HepG2 (cell line): Measurements from ENCODE around the gene TBRG4. TPM values are rescaled to one million over a fixed set of nuclear protein-coding genes. Genes with fewer than 3 reads are reported as not detected.
A peak's percentile ranks its signal among the peaks of the same experiment; 100 is the strongest.

ENCODE experiments used
- ATF7 ChIP-seq, 2 experiments: fragments of 450-650 bp in 1 of 2; sonication (generic) in 1 of 2; formaldehyde crosslinking in 1 of 2; IDR thresholded peaks; 2 replicates each; pipeline versions ENCODE4 v1.4.0 to v1.6.1; 2016 to 2020; ENCODE audit warnings: antibody characterized with exemption in 1 of 2, mild to moderate bottlenecking in 1 of 2, missing genetic modification reagents in 1 of 2
- ATF7-NPFF ChIP-seq: sonication (generic); formaldehyde crosslinking; IDR thresholded peaks from 2 replicates; pipeline ENCODE4 v1.8.1; 2023; ENCODE audit warnings: mild to moderate bottlenecking, low read depth, missing genetic modification reagents, moderate library complexity
- BORCS8-MEF2B ChIP-seq: sonication (generic); formaldehyde crosslinking; IDR thresholded peaks from 2 replicates; pipeline ENCODE4 v1.8.0; 2022; ENCODE audit warnings: mild to moderate bottlenecking, missing genetic modification reagents
- CEBPZ ChIP-seq: IDR thresholded peaks from 2 replicates; pipeline ENCODE4 v1.6.1; 2012; ENCODE audit warnings: low read length, improper control_type of control experiment
- CTCF ChIP-seq: sonication (generic); formaldehyde crosslinking; IDR thresholded peaks from 2 replicates; pipeline ENCODE4 v1.5.0; 2020; ENCODE audit warnings: mild to moderate bottlenecking, missing genetic modification reagents, moderate library complexity
- EZH2 ChIP-seq: conservative IDR thresholded peaks from 2 replicates; pipeline ENCODE4 v1.6.1; 2012; ENCODE audit warnings: mild to moderate bottlenecking, low read depth, low read length, moderate library complexity
- HNF1B ChIP-seq: sonication (generic); formaldehyde crosslinking; IDR thresholded peaks from 2 replicates; pipeline ENCODE4 v1.5.1; 2020; ENCODE audit warnings: mild to moderate bottlenecking, moderate library complexity, missing genetic modification reagents
- MAFG ChIP-seq: sonication (generic); formaldehyde crosslinking; IDR thresholded peaks from 2 replicates; pipeline ENCODE4 v1.5.1; 2020; ENCODE audit warnings: mild to moderate bottlenecking, missing genetic modification reagents
- MTA1 ChIP-seq: sonication (generic); formaldehyde crosslinking; IDR thresholded peaks from 2 replicates; pipeline ENCODE4 v1.4.0; 2020; ENCODE audit warnings: missing genetic modification reagents, mild to moderate bottlenecking, borderline replicate concordance
- NFATC3 ChIP-seq: sonication (generic); formaldehyde crosslinking; IDR thresholded peaks from 2 replicates; pipeline ENCODE4 v1.5.1; 2020; ENCODE audit warnings: mild to moderate bottlenecking, missing genetic modification reagents
- SP2 ChIP-seq: sonication (generic); formaldehyde crosslinking; IDR thresholded peaks from 2 replicates; pipeline ENCODE4 v1.5.1; 2020; ENCODE audit warnings: mild to moderate bottlenecking, missing genetic modification reagents
- TARDBP ChIP-seq: sonication (generic); formaldehyde crosslinking; IDR thresholded peaks from 2 replicates; pipeline ENCODE4 v1.8.0; 2022; ENCODE audit warnings: mild to moderate bottlenecking, missing genetic modification reagents
- ZNF121 ChIP-seq: sonication (generic); formaldehyde crosslinking; IDR thresholded peaks from 2 replicates; pipeline ENCODE4 v1.5.0; 2020; ENCODE audit warnings: mild to moderate bottlenecking, missing genetic modification reagents
- ZNF143 ChIP-seq: sonication (generic); formaldehyde crosslinking; IDR thresholded peaks from 2 replicates; pipeline ENCODE4 v1.4.0; 2020; ENCODE audit warnings: missing genetic modification reagents
- ZNF292 ChIP-seq: sonication (generic); formaldehyde crosslinking; IDR thresholded peaks from 2 replicates; pipeline ENCODE4 v1.8.1; 2022; ENCODE audit warnings: mild to moderate bottlenecking, low read depth, missing genetic modification reagents, borderline replicate concordance
- polyA plus RNA-seq, 8 experiments: library from polyadenylated mRNA; depleted of rRNA in 3 of 8; stranded (reverse) in 7 of 8; unstranded in 1 of 8; fragments of >200 nt; fragmentation: Illumina TruSeq in 4 of 8; extraction: Trizol in 4 of 8; gene quantifications; 2 replicates each; pipeline versions ENCODE4 v1.2.1 to v1.2.3, GENCODE V29; 2011 to 2016; ENCODE audit warnings: low read depth in 4 of 8, missing spikeins in 1 of 8, mixed read lengths in 1 of 8; ENCODE audit not compliant: insufficient read depth in 1 of 8
- total RNA-seq, 5 experiments: library from RNA; depleted of rRNA; stranded (reverse); fragments of >200 nt; fragmentation: Illumina TruSeq; extraction: Trizol; gene quantifications; 2 replicates each; pipeline ENCODE4 v1.2.3, GENCODE V29; 2016; ENCODE audit warnings: low read depth in 1 of 5
- TF ChIP-seq, protein P1 (sequence below): sonication (generic); formaldehyde crosslinking; IDR thresholded peaks from 2 replicates; pipeline ENCODE4 v1.8.0; 2022; ENCODE audit warnings: mild to moderate bottlenecking, missing genetic modification reagents, borderline replicate concordance
- TF ChIP-seq, protein P2 (sequence below): sonication (generic); formaldehyde crosslinking; IDR thresholded peaks from 2 replicates; pipeline ENCODE4 v1.4.0; 2020; ENCODE audit warnings: missing genetic modification reagents
- TF ChIP-seq, protein P3 (sequence below): sonication (generic); formaldehyde crosslinking; IDR thresholded peaks from 2 replicates; pipeline ENCODE4 v1.4.0; 2020; ENCODE audit warnings: mild to moderate bottlenecking, low read depth, missing genetic modification reagents

The TBRG4 gene
- total and polyA plus RNA-seq, 2 of the 13 experiments (the other 11 are each of a cell fraction or from before 2014, with no cell fraction given), result 87.8 to 107 TPM

DNA sequence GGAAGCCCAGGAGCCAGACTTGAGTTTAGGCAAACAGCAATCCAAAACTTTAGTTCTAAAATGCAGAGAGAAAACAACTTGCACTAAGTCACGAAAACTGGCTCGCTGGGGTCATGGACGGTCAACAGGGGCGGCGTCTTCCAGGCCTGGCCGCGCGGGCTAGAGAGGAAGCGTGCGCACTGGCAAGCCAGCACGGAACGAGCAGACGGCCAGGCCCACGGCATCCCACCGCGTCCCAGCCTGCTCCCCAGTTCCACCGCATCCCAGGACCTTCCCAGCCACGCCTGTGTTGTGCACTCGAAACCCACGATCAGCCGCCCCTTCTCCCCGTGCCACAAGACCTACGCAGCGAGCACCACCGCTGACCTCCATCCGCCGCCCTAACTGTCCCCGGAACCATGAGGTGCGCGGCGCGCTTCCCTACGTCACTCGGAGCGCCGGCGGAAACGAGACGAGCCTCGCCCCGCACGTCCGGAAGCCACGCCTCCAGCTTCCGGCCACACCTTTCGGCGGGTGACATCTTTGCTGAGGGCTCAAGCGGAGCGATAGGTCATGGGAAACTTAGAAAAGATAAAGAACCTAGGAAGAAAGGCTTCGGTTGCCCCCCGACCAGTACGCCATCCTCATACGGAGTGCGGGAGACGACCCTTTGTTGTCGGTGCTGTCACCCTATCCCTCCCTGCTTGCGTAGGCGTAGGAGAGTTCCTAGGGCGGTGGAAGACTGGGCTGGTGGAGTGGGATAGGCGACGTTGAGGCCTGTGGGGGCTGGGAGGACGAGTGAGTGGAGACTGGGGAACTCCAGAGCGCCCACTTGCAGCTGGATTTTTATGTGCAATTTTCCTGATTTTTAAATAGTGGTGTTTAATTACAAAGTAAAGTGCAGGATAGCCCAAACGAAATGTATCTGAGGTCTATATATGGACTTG lies at the start of gene TBRG4 (continued):
- TF ChIP-seq SP2 (CRISPR knock-in tag), result peak; percentile 76
- TF ChIP-seq, protein P1, sequence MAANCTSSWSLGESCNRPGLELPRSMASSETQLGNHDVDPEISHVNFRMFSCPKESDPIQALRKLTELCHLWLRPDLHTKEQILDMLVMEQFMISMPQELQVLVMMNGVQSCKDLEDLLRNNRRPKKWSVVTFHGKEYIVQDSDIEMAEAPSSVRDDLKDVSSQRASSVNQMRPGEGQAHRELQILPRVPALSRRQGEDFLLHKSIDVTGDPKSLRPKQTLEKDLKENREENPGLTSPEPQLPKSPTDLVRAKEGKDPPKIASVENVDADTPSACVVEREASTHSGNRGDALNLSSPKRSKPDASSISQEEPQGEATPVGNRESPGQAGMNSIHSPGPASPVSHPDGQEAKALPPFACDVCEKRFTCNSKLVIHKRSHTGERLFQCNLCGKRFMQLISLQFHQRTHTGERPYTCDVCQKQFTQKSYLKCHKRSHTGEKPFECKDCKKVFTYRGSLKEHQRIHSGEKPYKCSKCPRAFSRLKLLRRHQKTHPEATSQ (CRISPR knock-in tag), result peak; percentile 39; the same call in 1 of the 2 replicates
- peak; percentile 90; the same call in 1 of the 2 replicates for TF ChIP-seq NFATC3 (CRISPR knock-in tag)
- no peak for TF ChIP-seq MAFG
- peak; percentile 64; the same call in 1 of the 2 replicates for TF ChIP-seq MTA1 (CRISPR knock-in tag)
- TF ChIP-seq BORCS8-MEF2B (CRISPR knock-in tag), result peak; percentile 88
- TF ChIP-seq ZNF292 (CRISPR knock-in tag), result peak; percentile 57; the same call in 1 of the 2 replicates
- no peak for TF ChIP-seq EZH2
- TF ChIP-seq TARDBP (CRISPR knock-in tag), result peak; percentile 92; the same call in 1 of the 2 replicates
- TF ChIP-seq, protein P2, sequence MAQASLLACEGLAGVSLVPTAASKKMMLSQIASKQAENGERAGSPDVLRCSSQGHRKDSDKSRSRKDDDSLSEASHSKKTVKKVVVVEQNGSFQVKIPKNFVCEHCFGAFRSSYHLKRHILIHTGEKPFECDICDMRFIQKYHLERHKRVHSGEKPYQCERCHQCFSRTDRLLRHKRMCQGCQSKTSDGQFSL (CRISPR knock-in tag), result peak; percentile 54; the same call in 1 of the 2 replicates
- TF ChIP-seq ZNF143, result no peak; the same call in 1 of the 2 replicates
- TF ChIP-seq ATF7-NPFF (CRISPR knock-in tag), result peak; percentile 93
- peak; percentile 96 for TF ChIP-seq HNF1B (CRISPR knock-in tag)
- TF ChIP-seq, protein P3, sequence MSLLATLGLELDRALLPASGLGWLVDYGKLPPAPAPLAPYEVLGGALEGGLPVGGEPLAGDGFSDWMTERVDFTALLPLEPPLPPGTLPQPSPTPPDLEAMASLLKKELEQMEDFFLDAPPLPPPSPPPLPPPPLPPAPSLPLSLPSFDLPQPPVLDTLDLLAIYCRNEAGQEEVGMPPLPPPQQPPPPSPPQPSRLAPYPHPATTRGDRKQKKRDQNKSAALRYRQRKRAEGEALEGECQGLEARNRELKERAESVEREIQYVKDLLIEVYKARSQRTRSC, result peak; percentile 96; the same call in 1 of the 2 replicates
- peak; percentile 55 for TF ChIP-seq CTCF (CRISPR knock-in tag)
- no peak for TF ChIP-seq ATF7 (IDR thresholded peaks at IDR 0.05)
- TF ChIP-seq ATF7 (CRISPR knock-in tag; IDR thresholded peaks at IDR 0.05), result peak; percentile 87
- TF ChIP-seq ZNF121, result no peak; the same call in 1 of the 2 replicates
- TF ChIP-seq CEBPZ, result no peak
